Cerebellar nuclear complex (tissue), 1 donor: ENCODE measurements around the gene PBLD.
"Not testable (repeated sequence)": the region's sequence is repeated elsewhere in the genome, so short reads cannot be mapped to it uniquely, and the experiment has no call there.

Source experiments
- DNase-seq, 2 experiments: peaks; one replicate each; lab custom pipeline; 2025; lab: John Stamatoyannopoulos, UW

Gene PBLD

GRCh38 chr10:68330852-68331454 lies 1.8 kb downstream of the PBLD start:
- peak in 1 of 2 experiments; percentile 46 for DNase-seq

GRCh38 chr10:68329506-68329861 lies 3.2 kb downstream of the PBLD start:
- DNase-seq = no peak

- DNase-seq = peak in 1 of 2 experiments; percentile 16
Observed at GRCh38 chr10:68327889-68328786, 4.6 kb downstream of the PBLD start.

GRCh38 chr10:68324396-68324795 lies 8.3 kb downstream of the PBLD start:
- DNase-seq = not testable (repeated sequence)

GRCh38 chr10:68318331-68319059 lies 14.2 kb downstream of the PBLD start:
- no peak for DNase-seq

GRCh38 chr10:68315582-68315981 lies 17.1 kb downstream of the PBLD start:
- no peak for DNase-seq

GRCh38 chr10:68314930-68315329 lies 17.8 kb downstream of the PBLD start:
- DNase-seq = not testable (repeated sequence)

GRCh38 chr10:68310531-68310930 lies 22.2 kb downstream of the PBLD start:
- no peak for DNase-seq

GRCh38 chr10:68305854-68306253 lies 26.9 kb downstream of the PBLD start:
- DNase-seq = no peak

GRCh38 chr10:68303849-68304412 lies 28.8 kb downstream of the PBLD start:
- DNase-seq = no peak

GRCh38 chr10:68302871-68303270 lies 29.9 kb downstream of the PBLD start:
- DNase-seq = no peak

GRCh38 chr10:68302503-68302823 lies 30.3 kb downstream of the PBLD start:
- DNase-seq = no peak

- no peak for DNase-seq
Observed at GRCh38 chr10:68301790-68302502, 30.8 kb downstream of the PBLD start.

- DNase-seq = no peak
Observed at GRCh38 chr10:68301301-68301700, 31.4 kb downstream of the PBLD start.

GRCh38 chr10:68296843-68297663 lies 35.7 kb downstream of the PBLD start:
- DNase-seq = no peak

GRCh38 chr10:68290736-68291135 lies 42.0 kb downstream of the PBLD start:
- DNase-seq = no peak

GRCh38 chr10:68288717-68289116 lies 44.0 kb downstream of the PBLD start:
- DNase-seq = no peak

GRCh38 chr10:68284062-68285001 lies 48.4 kb downstream of the PBLD start:
- no peak for DNase-seq

GRCh38 chr10:68280758-68281157 lies 52.0 kb downstream of the PBLD start:
- no peak for DNase-seq
